Fibroblast of skin of back (primary cell): ENCODE results near the gene TMEM45A.
"Not testable (repeated sequence)": the region's sequence is repeated elsewhere in the genome, so short reads cannot be mapped to it uniquely, and the experiment has no call there.

Experiments
- DNase-seq: peaks from one replicate; pipeline ENCODE4 v3.0.0-alpha.2; 2013

TMEM45A gene

DNA sequence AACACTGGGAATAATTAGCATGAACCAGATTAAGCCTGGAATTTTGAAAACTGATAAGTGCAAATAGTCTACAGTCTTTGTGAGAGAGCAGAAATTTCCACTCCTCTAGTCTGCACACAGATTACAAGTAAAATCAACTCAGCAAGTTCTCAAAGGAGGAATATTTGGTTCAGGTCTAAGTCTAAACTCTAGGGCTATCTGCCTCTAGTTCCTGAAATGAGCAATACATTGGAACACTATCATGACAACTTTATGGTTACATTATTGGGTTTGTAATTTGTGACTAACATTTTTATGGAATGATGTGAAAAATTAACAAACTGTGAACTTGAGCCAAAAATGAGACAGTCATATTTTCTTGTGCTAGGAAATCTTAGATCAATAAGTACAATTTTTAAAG is 86.2 kb downstream of the TMEM45A start:
- no peak for DNase-seq

DNA sequence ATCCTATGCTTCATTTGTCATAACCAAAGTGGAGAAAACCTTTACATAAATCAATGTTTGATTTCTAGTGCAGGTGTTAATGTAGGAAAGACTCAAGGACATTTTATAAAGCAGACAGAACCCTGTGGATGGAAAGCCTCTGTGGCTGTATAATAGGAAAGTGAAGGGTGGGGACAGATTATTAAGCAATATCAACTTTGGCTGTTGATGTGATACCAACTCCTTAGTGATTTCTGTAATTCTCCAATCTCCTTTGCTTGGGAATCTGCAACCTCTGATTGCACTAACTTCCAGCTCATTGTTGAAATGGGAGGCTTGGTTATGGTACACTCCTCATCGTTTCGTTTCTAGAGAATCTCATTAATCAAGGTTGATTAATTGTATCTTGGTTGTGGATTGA is 87.7 kb downstream of the TMEM45A start:
- no peak for DNase-seq

DNA sequence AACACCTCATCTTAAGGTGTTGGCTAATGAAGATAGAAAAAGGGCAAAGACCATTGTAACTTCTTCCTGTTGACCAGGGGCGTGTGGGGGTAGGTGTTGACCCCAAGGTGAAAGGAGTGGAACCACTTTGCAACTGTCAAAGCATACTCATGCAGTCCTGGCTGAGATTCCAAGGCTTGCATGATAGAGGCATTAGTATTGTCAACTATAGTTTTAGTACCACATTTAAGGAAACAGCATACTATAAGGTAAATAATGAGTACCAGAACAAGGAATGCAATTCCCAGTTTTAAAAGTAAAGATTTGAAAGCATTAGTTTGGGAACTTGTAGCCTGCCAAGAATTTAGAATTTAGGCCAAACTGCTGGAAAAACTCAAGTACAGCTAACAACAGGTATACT is 89.2 kb downstream of the TMEM45A start:
- DNase-seq: peak; percentile 44

DNA sequence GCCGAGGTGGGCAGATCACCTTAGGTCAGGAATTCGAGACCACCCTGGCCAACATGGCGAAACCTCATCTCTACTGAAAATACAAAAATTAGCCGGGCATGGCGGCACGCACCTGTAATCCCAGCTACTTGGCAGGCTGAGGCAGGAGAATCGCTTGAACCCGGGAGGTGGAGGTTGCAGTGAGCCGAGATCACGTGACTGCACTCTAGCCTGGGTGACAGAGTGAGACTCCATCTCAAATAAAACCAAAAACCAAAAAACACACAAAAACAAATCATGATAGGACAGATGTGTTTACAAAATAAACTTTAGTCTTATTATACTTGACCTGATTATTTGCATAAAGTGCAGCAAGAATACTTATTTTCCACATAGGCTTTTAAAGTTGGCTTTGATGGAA is 89.7 kb downstream of the TMEM45A start:
- DNase-seq: not testable (repeated sequence)

DNA sequence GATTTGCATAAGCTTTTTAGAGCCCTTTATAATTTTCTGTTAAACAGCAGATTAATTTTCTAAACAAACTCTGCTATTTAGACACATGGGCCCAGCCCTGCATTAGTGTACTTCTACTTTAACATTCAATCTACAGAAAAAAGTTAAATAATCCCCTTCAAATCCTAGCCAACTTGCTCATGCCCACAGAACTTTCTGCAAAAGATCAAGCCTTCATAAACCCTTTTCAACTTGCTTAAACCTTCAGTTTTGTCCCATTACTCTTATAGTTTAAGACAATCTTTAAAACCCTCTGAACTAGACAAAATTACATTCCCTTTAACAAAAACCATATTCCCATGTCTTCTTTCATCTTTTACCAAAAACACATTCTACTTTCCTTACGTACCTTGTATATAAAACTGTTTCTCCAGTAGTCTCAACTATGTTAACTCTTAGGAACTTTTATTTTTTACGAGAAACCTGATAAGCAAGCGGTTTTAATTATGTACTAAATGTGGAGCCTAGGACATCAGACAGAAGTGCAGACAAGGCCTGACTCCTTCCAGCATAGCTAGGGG is 91.8 kb downstream of the TMEM45A start:
- DNase-seq: no peak

DNA sequence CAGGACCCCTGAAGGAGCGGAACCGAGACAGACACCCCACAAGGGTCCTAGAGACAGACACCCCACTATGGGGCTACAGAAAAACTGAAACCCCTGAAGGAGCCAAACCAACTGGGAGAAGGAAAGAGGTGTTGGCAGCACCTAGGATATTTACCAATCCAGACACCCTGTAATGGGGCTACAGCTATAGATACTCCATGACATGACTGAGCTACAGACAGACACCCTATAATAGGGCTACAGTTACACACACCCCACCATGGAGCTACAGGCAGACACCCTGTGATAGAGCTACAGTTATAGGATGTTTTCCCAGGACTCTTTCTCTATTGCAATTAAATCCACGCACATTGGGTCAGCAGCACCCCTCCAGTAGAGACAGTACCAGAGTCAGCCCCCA is 94.4 kb downstream of the TMEM45A start:
- DNase-seq: no peak

DNA sequence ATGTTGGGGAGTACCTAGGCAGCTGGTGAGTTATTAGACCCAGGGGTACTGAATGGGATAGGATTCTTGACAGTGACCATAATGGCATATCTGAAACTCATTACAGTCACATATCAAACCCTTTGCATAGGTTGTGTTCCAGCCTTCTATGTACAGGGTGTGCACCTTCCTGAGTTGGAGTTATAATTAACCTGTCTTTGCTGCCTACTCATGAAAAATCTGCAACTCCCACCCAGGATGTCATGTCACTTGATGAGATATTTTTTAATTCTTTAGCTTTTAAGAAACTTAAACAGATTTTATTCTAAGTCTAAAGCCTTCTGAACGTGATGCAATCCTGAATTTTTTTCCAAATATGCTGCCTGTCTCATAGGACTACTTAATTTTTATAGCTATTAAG is 95.8 kb downstream of the TMEM45A start:
- no peak for DNase-seq

DNA sequence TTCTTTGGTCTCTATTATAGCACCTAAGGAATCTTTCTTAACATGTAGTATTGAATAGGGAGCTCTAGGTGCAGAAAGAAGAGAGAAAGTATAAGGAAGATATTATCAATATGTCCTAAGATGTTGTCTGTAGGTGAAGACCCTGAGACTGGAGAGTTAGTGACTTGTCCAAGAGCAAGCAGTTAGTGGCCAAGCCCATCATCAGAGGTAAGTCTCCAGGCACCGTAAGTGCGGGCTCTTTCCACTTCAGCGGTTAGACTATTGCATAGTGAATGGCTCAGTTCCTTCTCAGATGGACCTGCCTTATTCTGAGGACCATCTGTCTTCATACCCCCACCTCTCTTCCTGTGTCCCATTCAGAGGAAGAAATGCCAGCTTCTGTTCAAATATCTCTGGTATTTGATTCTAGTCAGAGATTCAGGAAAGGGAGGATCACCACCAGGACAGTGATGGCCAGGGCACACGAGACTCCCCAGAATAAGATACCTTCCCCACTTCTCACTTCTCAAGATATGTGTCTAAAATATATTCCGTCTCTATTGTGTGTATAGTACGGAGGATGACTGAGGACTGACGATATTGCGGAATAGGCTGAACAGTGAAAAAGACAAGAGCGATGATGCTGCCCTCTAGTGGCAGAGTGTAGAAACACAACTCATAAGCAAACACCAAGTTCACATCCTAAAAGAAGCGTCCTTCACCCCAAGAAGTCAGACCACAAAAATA is 97.9 kb downstream of the TMEM45A start:
- peak; percentile 66 for DNase-seq

DNA sequence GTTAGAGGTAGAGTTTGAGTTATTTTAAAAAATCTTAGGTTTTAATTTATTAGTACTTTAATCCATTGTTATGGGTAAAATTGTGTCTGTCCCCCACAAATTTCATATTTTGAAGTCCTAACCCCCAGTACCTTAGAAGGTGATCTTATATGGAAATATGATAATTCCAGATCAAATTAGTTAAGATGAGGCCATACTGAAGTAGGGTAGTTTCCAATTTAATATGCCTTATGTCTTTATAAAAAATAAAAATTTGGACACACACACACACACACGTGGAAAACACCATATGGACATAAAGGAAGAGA is 98.4 kb downstream of the TMEM45A start:
- no peak for DNase-seq

DNA sequence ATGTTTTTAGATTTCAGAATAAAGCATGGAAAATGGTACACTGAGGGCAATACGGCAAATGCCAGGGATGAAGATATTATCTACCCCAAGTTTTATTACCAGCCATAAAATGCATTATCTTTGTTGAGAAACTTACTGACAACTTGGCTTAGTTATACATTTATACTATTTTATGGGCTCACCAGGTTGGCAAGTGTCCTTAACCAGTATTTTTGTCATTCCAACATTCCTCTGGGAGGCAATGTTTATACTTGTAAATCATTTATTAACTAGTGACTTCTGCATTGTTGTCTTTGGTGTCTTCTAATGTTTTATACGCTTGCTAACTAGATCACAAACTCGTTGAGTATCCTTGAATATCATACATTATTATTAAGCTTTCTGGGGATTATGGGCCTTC is 99.0 kb downstream of the TMEM45A start:
- DNase-seq: no peak

DNA sequence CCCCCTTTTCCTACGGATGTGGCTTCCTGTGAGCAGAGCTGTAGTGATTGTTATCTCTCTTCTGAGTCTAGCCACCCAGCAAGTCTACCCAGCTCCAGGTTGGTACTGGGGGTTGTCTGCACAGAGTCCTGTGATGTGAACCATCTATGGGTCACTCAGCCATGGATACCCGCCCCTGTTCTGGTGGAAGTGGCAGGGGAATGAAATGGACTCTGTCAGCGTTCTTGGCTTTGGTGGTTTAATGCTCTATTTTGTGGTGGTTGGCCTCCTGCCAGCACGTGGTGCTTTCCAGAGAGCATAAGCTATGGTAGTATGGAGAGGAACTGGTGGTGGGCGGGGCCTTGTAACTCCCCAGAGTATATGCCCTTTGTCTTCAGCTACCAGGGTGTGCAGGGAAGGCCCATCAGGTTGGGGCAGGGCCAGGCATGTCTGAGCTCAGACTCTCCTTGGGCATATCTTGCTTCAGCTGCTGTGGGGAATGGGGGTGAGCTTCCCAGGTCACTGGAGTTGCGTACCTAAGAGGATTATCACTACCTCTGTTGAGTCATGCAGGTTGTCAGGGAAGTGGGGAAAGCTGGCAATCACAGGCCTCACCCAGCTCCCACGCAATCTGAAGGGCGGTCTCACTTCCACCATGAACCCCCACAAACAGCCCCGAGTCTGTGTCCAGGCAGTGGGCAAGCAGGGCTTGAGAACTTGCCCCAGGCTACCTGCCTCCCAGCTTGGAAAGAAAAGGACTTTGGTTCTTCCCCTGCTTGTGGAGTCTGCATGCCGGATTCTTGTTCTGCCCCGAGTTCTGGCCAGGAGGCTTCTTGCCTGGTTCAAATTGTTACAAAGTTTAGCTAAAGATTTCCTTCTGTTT is 108.0 kb downstream of the TMEM45A start:
- no peak for DNase-seq

DNA sequence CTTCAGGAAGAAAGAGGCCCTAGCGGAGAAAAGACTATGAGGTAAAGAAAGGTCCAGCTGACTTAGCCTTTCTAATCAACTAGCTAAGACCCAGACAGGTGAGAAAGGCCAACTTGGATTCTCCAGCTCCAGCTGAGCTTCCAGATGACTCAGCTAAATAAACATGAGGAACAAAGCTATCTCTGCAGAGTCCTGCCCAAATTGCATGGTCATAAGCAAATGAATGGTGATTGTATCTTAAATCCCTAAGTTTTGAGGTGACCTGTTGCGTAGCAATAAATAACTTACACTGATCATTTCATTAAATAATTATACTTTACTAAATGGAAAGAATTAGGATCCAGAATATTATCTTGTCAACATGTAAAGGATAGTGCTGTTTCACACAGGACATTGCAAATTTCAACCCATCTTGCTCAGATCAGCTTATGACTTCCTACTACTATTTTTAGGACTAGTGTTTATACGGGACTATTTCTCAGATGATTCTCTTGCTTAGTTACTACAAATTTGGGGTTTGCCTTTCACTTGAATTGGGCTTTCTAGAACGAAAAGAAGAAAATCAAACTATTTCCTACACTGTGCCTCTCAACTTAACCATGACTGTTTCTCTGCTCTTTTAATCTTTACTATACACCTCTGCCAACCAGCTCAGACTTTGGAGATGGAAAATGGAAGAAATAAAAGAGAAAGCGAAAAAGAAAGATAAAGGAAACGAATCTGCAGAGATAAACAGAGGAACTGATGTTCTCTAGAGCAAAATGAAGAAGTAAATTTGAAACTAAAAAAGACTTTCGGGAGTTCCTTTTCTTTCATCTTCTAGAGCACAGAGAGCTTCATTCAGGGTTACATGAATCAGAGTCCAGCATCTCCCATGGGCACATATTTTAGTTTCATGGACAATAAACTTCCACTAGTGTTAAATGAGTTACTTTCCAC is 110.4 kb downstream of the TMEM45A start:
- DNase-seq: no peak

DNA sequence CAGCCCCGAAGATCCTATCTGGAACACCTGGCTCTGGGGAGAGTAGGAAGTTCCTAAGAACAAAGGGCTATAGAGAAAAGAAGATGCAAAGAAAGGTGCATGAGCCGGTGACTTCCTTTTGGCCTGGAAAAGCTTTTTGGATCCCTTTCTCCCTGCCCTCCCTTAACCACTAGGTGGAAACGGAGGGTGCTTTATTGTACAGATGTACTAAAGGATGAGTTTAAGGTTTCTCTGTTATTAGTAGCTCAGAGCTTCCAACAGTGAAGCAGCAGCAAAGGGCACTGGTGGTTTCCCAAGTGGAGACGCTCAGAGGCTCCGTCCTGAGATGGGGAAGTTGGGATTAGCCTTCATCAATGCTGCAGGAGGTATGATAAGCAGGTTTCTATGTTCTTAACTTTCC is 111.0 kb downstream of the TMEM45A start:
- peak; percentile 45 for DNase-seq

DNA sequence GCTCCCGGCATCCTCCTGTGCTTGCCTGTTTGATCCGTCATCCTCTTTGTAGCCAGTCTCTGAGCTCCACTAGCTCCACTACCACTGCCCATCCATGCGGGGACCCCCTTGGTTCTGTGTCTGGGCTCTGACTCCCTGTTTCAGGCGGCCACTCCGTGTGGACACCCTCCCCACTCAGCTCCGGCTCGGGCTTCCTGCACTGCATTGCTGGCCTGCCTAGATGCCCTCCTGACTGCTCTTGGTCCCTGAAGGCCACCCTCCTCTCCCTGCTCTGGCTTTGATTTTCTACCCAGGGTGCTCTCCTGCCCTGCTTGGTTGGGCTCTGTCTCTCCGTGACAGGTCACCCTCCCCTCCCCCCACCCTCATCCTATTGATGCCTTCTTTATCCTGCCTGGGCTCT is 112.9 kb downstream of the TMEM45A start:
- DNase-seq: no peak

DNA sequence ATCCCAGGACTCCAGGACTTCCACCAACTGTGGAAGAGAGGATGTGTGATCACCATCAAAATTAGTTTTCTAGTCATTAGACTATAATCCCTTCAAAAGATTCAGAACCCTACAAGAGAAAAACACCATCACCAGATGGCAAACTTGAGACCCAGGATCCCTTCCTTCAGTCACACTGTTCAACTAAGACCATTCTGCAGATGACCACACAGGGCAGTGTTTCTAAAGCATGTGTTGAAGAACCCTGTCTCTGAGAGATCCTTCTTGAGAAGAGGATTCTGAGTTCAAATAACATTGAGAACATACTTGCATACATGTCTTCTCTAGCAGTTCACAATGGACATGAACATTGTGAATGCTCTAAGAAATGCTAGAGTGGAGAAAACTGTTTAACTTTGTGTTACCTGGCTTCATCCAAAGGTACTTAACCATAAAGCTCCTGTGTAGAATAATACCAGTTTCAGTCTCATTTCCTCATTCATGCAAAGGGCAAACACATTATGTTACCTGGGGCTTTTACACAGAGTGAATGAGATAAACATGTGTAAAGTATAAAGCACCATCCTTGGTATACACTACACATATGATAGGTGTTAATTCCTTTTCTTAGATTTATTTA is 114.6 kb downstream of the TMEM45A start:
- DNase-seq: no peak

DNA sequence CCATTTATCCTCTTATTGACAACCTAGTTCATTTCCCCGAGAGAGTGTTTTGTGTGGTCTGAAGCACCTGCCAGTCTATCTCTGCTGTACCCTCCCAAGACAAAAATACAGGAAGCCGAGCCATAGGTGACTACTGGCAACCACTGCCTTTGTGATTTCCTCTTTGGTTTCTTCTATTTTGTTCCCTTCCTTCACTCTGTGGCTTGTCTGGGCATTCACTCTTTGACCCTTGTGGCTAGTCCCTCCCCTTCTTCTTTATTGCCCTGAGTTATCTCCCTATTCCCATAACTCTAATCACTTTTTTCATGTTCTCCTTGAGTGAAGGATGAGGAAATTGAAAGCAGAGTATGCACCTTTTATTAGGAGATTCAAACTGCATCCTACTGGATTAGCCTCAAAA is 116.9 kb downstream of the TMEM45A start, which contains the start of gene ADGRG7:
TSS of gene ADGRG7 (plus strand) at position 297 of the 400 bp plus-strand sequence. CDS start 256 bp downstream, outside the sequence.
- no peak for DNase-seq

DNA sequence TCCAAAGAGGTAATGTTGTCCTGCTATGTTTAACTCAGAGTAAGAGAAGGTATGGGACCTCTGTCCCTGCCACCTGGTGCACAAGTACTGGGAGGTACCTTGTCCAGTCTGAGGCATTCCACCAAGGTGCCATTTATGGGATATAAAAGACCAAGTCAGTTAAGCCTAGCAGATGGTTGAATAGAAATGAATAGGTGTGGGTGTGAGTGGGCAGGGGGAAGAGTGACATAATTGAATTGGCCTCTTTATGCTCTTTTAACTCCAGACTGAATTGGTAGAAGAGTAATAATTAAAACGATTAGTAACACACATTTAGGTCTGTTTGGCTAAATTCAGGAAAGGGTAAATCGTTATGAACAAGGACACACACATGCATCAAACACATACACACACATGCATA is 117.5 kb downstream of the TMEM45A start:
- no peak for DNase-seq

DNA sequence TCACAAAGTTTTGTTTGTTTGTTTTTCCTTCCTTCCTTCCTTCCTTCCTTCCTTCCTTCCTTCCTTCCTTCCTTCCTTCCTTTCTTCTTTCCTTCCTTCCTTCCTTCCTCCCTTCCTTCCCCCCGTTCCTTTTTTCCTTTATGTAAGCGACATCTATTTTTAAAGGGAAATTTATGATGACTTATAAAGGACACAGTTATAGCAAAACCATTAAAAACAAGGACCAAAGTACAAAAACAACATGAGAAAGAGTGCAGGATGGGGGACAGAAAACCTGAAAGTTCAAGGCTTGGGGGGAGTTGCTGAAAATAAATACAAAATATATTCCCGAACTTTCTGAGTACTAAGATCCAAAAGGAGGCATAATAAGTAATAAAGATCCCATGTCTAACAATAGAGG is 118.8 kb downstream of the TMEM45A start:
- DNase-seq: no peak

DNA sequence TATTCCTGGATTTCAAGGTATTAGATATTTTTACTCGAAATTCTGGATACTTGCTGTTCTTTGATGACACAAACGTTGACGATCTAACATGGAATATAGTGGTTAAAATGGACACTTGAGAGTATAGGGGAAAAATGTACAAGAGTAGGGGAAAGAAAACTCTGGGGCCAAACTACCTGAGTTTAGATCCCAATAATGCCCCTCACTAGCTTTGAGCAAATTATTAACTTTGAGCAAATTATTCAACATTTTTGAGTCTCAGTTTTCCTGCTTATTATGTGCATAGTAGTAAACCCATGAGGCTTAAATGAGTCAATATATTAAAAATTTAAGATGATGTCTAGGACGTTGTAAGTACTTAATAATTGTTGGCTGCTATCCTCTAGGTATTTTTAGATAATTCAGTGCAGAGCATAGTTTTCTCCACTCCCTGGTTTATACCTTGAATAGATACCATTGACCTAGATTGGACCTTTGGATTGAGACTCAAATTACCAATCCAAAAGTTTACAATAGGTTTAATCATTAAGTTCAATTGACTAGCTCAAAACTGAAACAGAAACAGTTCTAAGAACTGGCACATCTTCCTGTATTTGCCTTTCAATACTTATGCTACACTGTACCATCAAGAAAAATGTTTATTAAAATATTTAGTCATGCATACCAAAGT is 121.4 kb downstream of the TMEM45A start:
- no peak for DNase-seq

DNA sequence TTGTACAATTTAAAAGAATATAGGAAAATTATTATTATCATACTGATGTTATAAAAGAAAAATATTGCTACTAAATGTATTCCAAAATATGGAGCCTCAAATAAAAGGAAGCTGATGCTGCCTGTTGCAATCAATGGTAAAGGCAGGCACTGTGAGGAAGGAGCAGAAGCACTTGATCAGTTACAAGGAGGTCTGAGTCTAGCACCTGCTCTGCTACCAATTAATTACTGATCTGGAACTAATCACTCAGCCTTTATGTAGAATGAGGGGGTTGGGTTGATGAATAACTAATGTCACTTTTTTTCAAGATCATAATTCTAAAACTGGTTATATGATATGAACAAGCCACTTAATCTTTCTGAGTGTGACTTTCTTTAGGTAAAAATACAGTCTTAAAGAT is 122.5 kb downstream of the TMEM45A start:
- DNase-seq: no peak

DNA sequence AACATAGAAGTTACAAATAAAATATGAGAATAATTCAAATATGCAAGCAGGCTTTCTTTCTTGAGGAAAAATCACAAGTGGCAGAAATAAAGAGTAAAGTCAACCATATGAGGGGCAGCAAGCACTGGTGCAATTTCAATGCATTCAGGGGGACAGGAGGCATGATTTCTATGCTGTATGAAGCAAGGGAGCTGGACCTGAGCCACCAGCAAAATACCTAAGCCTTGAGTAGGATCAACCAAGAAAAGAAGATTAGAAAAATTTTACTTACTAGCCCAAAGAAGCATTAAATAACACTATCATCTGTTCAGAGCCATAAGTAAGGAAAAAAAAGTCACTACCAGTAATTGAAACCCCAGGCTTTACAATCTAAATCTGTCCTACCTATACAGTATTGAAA is 123.3 kb downstream of the TMEM45A start:
- DNase-seq: peak; percentile 40

DNA sequence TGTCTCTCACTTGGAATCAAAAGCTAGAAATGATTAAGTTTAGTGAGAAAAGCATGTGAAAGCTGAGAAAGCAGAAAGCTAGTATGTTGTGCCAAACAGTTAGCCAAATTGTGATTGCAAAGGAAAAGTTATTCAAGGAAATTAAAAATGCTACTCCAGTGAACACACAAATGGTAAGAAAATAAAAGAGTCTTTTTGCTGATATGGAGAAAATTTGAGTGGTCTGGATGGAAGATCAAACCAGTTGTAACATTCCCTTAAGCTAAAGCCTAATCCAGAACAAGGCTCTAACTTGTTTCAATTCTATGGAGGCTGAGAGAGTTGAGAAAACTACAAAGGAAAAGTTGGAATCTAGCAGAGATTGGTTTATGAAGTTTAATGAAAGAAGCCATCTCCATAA is 128.8 kb downstream of the TMEM45A start:
- no peak for DNase-seq
